Measurements from ENCODE around the gene HS6ST3.
A peak's percentile ranks its signal among the peaks of the same experiment; 100 is the strongest.

Gene HS6ST3

DNA sequence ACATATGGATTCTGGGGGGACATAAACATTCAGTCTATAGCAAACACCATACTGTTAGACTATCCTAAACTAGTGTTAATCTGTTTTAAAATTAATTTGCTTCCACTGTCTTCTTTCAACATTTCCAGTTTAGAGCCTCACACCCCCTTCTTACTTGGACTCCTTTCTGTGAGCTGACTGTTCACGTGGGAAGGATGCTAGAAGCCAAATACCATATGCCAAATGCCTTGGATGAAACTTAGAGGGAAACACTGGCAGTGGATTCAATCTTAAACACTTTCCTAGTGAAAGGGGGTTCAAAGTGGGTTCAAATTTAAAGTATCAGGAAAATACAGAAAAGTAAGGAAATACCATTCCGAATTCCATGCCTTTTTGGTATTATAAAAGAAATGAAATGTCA lies 113.6 kb downstream of the HS6ST3 start:
- no peak for DNase-seq

- no peak for DNase-seq
These were observed 125.0 kb downstream of the HS6ST3 start for GRCh38 chr13:96214824-96215445.

DNA sequence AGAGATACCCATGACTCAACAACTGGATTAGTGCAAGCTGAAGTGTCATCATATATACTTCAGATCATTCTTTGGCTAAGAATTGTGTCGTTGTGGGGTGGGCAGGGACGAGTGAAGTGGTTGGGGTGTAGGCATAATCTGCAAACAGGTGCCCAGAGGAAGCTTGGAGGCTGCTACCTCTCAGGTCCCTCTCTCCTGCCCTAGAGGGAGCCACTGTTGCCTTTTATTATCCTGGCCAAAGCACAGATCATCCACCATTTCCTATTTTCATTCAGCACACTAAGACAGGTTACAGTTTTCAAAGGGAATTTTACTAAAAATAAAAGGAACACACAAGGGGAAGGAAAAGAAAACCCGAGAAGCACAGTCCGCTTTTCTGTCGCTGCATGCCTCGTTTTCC lies 126.6 kb downstream of the HS6ST3 start:
- DNase-seq, result no peak

- DNase-seq, result no peak
These were observed 128.6 kb downstream of the HS6ST3 start for GRCh38 chr13:96218475-96218874.

GRCh38 chr13:96221471-96221870 lies 131.6 kb downstream of the HS6ST3 start:
- DNase-seq, result no peak

GRCh38 chr13:96223231-96223630 lies 133.3 kb downstream of the HS6ST3 start:
- DNase-seq, result peak; percentile 12

DNA sequence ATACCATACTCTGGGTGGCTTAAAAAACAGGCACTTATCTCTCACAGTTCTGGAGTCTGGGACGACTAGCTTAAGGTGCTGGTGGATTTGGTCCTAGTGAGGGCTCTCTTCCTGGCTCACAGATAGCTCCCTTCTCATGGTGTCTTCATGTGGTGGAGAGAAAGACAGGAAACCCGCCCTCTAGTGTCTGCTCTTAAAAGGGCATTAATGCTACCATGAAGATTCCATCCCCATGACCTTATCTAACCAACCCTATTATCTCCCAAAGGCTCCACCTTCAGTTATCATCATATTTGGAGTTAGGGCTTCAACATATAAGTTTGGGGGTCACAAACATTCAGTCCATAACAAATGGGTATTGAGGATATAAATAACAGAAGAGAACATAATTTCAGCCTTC lies 139.4 kb downstream of the HS6ST3 start:
- no peak for DNase-seq

- DNase-seq, result peak; percentile 25
These were observed 148.3 kb downstream of the HS6ST3 start for GRCh38 chr13:96238241-96238640.

GRCh38 chr13:96238861-96239260 lies 149.0 kb downstream of the HS6ST3 start:
- no peak for DNase-seq

GRCh38 chr13:96243376-96243775 lies 153.5 kb downstream of the HS6ST3 start:
- DNase-seq, result no peak

DNA sequence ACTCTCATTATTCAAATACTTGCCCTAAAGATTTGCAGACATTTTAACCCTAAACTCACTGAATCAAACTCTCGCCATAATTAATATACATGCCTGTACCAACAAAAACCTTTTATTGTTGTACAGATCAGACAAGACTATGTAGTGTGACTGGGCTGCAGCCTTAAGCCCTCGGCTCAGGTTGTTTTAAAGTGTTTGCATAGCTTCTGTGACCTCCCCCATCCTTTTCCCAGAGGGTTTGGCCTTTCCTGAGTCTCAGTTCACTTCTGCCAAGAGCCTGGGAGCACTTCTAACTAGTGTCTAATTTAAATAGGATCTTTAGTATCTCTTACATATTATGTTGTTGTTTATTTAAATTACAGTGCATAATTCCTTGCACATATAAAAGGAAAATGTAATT lies 158.2 kb downstream of the HS6ST3 start:
- DNase-seq, result no peak

- DNase-seq, result no peak
These were observed 159.1 kb downstream of the HS6ST3 start for GRCh38 chr13:96248996-96249395.

- DNase-seq, result no peak
These were observed 163.0 kb downstream of the HS6ST3 start for GRCh38 chr13:96252903-96253302.

DNA sequence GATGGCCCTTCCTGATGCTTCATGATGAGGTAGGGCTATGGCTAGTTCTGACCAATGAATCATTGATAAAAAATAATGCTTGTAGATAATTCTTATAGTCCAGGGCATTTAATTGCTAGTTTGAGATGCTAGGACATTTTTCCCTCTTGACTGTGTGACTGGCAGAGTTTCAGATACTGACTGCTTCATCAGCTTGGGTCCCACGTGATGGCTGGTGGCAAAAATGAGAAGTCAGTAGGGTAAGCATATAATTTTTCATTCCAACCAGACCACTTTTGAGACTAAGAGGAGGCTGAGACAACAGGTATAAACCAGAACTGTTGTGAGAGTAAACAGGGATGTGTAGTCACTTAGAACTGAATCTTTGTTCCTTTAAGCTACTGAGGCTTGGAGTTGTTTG lies 183.3 kb downstream of the HS6ST3 start:
- no peak for DNase-seq

DNA sequence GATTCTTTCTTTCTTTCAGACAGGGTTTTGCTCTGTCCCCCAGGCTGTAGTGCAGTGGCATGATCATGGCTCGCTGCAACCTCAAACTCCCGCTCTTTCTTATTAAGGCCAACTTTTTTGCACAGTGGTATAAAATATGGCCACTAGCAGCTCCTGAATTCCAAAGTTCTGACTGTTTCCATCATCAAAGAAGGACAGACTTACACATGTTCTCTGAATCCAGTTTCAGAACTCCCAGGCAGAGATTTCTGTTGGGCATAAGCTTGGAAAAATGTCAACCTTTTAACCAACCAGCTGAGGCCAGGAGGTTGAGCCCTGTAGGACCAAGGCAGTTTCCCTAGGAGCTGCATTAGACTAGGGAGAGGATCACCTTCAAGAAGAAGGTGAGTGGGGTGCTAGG lies 184.1 kb downstream of the HS6ST3 start:
- no peak for DNase-seq

GRCh38 chr13:96279904-96280303 lies 190.0 kb downstream of the HS6ST3 start:
- DNase-seq, result no peak

DNA sequence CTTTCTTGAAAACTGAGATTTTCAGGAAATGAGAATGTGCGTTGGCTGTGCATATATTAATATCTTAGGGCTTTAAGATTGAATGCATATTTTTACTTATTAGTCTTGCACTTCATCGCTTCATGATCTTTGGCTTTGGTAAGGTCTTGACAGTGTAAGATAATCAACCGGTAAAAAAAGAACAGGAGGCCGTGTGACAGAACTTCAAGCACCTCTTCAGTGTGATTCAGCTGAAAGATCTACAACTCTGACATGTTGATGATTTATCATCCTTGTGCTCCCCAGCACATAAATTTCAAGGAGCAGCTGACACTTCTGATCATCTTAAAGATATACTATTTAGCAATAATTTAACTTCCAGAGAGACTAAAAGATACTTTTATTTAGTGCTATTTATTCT lies 195.1 kb downstream of the HS6ST3 start:
- DNase-seq, result no peak

GRCh38 chr13:96285729-96286128 lies 195.8 kb downstream of the HS6ST3 start:
- DNase-seq, result no peak

GRCh38 chr13:96294930-96295881 lies 205.3 kb downstream of the HS6ST3 start:
- no peak for DNase-seq

DNA sequence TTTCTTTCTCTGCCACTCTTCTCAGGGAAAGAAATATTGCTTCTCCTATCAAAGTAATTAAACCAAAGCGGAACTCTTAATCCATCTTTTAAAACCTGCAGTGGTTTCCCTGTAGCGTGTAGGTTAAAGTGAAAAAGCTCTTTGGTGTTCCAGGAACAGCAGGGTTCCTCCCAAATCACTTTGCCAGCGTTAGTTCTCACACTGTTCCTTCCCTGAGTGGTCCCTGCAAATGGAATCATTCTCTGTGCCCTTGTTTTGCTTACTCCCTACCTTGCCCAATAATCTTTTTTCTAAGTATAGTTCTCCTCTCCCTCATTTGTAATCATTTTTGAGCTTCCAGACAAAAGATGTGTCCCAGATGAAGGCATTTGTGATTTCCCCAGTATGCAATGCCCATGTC lies 207.5 kb downstream of the HS6ST3 start:
- no peak for DNase-seq

- no peak for DNase-seq
These were observed 209.3 kb downstream of the HS6ST3 start for GRCh38 chr13:96299235-96299634.

DNA sequence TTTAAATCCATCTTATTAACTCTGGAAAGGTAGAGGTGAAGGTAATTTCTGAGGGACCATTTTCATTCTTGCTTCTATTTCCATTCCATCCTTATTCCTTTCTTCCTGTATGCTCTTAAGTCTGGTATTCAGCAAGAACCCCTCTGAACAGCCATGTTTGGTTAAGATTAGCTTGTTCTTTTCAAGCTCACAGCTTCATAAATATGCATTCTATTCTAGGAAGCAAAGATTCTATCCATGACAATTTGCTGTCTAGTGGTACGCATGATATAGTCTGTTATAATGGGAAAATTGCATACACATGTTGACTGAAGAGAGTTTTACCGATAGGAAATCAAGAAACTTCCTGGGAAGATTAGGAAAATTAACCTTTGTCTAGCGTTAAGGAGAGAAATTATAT lies 218.7 kb downstream of the HS6ST3 start:
- no peak for DNase-seq

DNA sequence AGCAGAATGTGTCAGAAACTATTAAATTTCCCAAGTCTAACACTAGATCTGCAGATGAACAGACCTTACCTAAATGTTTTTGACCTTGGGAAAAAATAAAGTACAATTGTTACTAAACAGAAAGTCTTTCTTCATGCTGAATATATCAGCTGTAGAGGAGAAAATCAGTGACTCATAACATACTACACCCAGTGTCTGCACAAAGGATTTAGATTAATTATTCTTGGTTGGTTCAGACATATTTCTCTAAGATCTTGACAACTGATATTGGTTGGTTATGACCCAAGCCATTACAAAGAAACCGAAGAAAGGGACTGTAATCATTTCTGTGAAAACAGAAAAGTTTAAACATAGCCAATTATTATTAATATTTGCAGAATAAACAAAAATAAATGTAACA lies 225.1 kb downstream of the HS6ST3 start:
- no peak for DNase-seq

DNA sequence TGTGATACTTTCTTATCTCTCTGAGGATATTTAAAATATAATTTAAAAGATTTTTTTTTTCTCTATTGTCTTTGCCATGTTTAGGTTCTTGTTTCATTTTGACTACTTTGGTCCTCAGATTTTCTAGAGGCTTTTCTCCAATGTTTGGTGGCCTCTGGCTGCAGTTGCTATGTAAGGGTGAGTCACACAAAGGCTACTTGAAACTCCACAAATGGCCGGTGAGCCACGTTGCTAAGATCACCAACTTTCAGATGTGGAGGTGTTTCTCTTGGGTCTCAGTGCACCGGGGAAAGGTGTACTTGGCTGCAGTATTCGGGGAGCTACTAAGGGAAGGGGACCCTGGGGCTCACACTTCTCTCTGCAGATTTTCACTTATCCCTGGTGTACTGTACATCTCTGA lies 248.1 kb downstream of the HS6ST3 start:
- DNase-seq, result no peak
